DND-41 (cell line): ENCODE measurements around the gene ABHD1.

Experiments used
- ATAC-seq: fragments of 200-7000 bp; cut with Tn5 transposase; 3 replicates; pipeline ENCODE4 v1.9.1; 2021; ENCODE audit warnings: low read depth; ENCODE audit not compliant: insufficient read depth
- DNase-seq: peaks from one replicate; pipeline ENCODE4 v3.0.0-alpha.2; 2020
- H2AFZ ChIP-seq: 2 replicates; pipeline ENCODE4 v1.6.0; 2012; ENCODE audit warnings: low read depth, low read length
- H3K27ac ChIP-seq: 2 replicates; pipeline ENCODE4 v1.5.1; 2012; ENCODE audit warnings: low read length, inconsistent platforms
- H3K27me3 ChIP-seq: fragments of 200-600 bp; sonication (generic); 2 replicates; pipeline ENCODE4 v1.6.0; 2012; ENCODE audit warnings: low read length, mild to moderate bottlenecking, inconsistent platforms; ENCODE audit not compliant: insufficient read depth, poor library complexity
- H3K36me3 ChIP-seq: 2 replicates; pipeline ENCODE4 v1.5.1; 2012; ENCODE audit warnings: low read length, inconsistent platforms; ENCODE audit not compliant: insufficient read depth
- H3K4me1 ChIP-seq: 2 replicates; pipeline ENCODE4 v1.5.1; 2012; ENCODE audit warnings: mild to moderate bottlenecking, low read length; ENCODE audit not compliant: insufficient read depth
- H3K4me2 ChIP-seq: 2 replicates; pipeline ENCODE4 v1.6.0; 2012; ENCODE audit warnings: mild to moderate bottlenecking, moderate library complexity, low read length, inconsistent platforms; ENCODE audit not compliant: insufficient read depth
- H3K4me3 ChIP-seq, 2 experiments: fragments of 200-600 bp in 1 of 2; shearing (Covaris generic) in 1 of 2; 2 replicates each; pipeline ENCODE4 v1.5.1; 2012 to 2016; ENCODE audit warnings: inconsistent platforms in 2 of 2, low read length in 2 of 2, mild to moderate bottlenecking in 2 of 2, low read depth in 1 of 2, moderate library complexity in 1 of 2
- H3K79me2 ChIP-seq: 2 replicates; pipeline ENCODE4 v1.6.0; 2012; ENCODE audit warnings: low read length, inconsistent platforms; ENCODE audit not compliant: insufficient read depth
- H3K9ac ChIP-seq: 2 replicates; pipeline ENCODE4 v1.6.0; 2012; ENCODE audit warnings: low read depth, mild to moderate bottlenecking, inconsistent platforms, low read length, moderate library complexity
- H3K9me3 ChIP-seq: 2 replicates; pipeline ENCODE4 v1.5.1; 2012; ENCODE audit warnings: low read length, moderate library complexity, mild to moderate bottlenecking, inconsistent platforms; ENCODE audit not compliant: insufficient read depth, severe bottlenecking
- H4K20me1 ChIP-seq: 2 replicates; pipeline ENCODE4 v1.6.0; 2012; ENCODE audit warnings: low read length; ENCODE audit not compliant: insufficient read depth
- CTCF ChIP-seq: IDR thresholded peaks from 2 replicates; pipeline ENCODE4 v1.5.1; 2012; ENCODE audit warnings: borderline replicate concordance, low read length, moderate library complexity, mild to moderate bottlenecking; ENCODE audit not compliant: poor library complexity, severe bottlenecking; ENCODE audit errors: extremely low read depth
- EZH2 ChIP-seq: IDR thresholded peaks from 3 replicates; pipeline ENCODE4 v1.6.1; 2012; ENCODE audit warnings: borderline replicate concordance, low read depth, mild to moderate bottlenecking, moderate library complexity, low read length, inconsistent platforms; ENCODE audit not compliant: severe bottlenecking

ABHD1 gene

GRCh38 chr2:27121906-27122305 lies 1.7 kb upstream of the ABHD1 start:
- Histone ChIP-seq H3K9ac (no peak overlapping the region), H3K36me3 (no peaks in the 10 kb centered on the region), H4K20me1 (no peaks in the 10 kb centered on the region), H3K9me3 (no peaks in the 10 kb centered on the region), H2AFZ (no peak overlapping the region), H3K79me2 (no peaks in the 10 kb centered on the region), H3K27me3 (peaks cover 5% of the 10 kb centered on the region), H3K27ac (no peak overlapping the region), H3K4me3 (no peak overlapping the region), H3K4me2 (no peak overlapping the region), H3K4me1 (no peaks in the 10 kb centered on the region)
- TF ChIP-seq CTCF (no peak), EZH2 (no peak)
- no peak for ATAC-seq
- no peak for DNase-seq

GRCh38 chr2:27122791-27123190 lies 824 bp upstream of the ABHD1 start:
- H3K4me3 ChIP-seq: no peak overlapping the region
- H3K27ac ChIP-seq: no peak overlapping the region
- H3K4me2 ChIP-seq: no peak overlapping the region
- no peaks in the 10 kb centered on the region for H3K4me1 ChIP-seq
- H3K27me3 ChIP-seq: peaks cover 5% of the 10 kb centered on the region
- H3K79me2 ChIP-seq: no peaks in the 10 kb centered on the region
- H3K9me3 ChIP-seq: no peaks in the 10 kb centered on the region
- TF ChIP-seq EZH2 (no peak), CTCF (no peak)
- no peak overlapping the region for H2AFZ ChIP-seq
- no peak overlapping the region for H3K9ac ChIP-seq
- ATAC-seq (no peak), DNase-seq (no peak)
- H3K36me3 ChIP-seq: no peaks in the 10 kb centered on the region
- H4K20me1 ChIP-seq: no peaks in the 10 kb centered on the region

- DNase-seq (no peak), ATAC-seq (no peak)
- H4K20me1 ChIP-seq: 0 out of 2 replicates have a peak, but pooled peaks cover 4% of the 10 kb centered on the region
- no peaks in the 10 kb centered on the region for H3K79me2 ChIP-seq
- H3K9ac ChIP-seq: no peak overlapping the region
- H3K27ac ChIP-seq: no peak overlapping the region
- H3K4me3 ChIP-seq: no peak overlapping the region
- no peak overlapping the region for H3K4me2 ChIP-seq
- TF ChIP-seq EZH2 (no peak), CTCF (no peak)
- H3K36me3 ChIP-seq: peaks cover 3% of the 10 kb centered on the region
- H3K9me3 ChIP-seq: no peaks in the 10 kb centered on the region
- no peaks in the 10 kb centered on the region for H3K4me1 ChIP-seq
- H2AFZ ChIP-seq: no peak overlapping the region
- H3K27me3 ChIP-seq: peaks cover 5% of the 10 kb centered on the region
These were observed 1.5 kb downstream of the ABHD1 start for GRCh38 chr2:27125104-27125503.

GRCh38 chr2:27126252-27126710 lies 2.7 kb downstream of the ABHD1 start:
- Histone ChIP-seq H3K79me2 (no peaks in the 10 kb centered on the region), H4K20me1 (peaks cover 10% of the 10 kb centered on the region; the same call in 1 of the 2 replicates), H3K27ac (no peak overlapping the region), H3K4me2 (no peak overlapping the region), H3K9ac (no peak overlapping the region), H3K36me3 (peaks cover 15% of the 10 kb centered on the region), H3K4me1 (no peaks in the 10 kb centered on the region), H3K9me3 (no peaks in the 10 kb centered on the region), H3K4me3 (no peak overlapping the region), H2AFZ (no peak overlapping the region), H3K27me3 (peaks cover 5% of the 10 kb centered on the region)
- no peak for ATAC-seq
- DNase-seq: no peak
- no peak for TF ChIP-seq EZH2
- TF ChIP-seq CTCF: no peak
